Adrenal gland (tissue), 5 donors: Measurements from ENCODE around the gene KIR3DL3.
"Not testable (repeated sequence)": the region's sequence is repeated elsewhere in the genome, so short reads cannot be mapped to it uniquely, and the experiment has no call there.

Source experiments
- POLR2A ChIP-seq, 2 donors: fragments of 450-650 bp; IDR thresholded peaks; one replicate each; pipeline ENCODE4 v1.6.1; 2017; ENCODE audit warnings: antibody characterized with exemption in 2 of 2, mild to moderate bottlenecking in 2 of 2, moderate library complexity in 1 of 2
- TF ChIP-seq, protein P1 (sequence below), 6 experiments: fragments of 450-650 bp in 4 of 6; fragments of 200-600 bp in 2 of 6; sonication (generic) in 1 of 6; IDR thresholded peaks; 1 replicate in 5 of 6; 2 replicates in 1 of 6; pipeline versions ENCODE4 v1.5.1 to v1.8.0; 2016 to 2021; ENCODE audit warnings: antibody characterized with exemption in 6 of 6, mild to moderate bottlenecking in 2 of 6, moderate library complexity in 1 of 6
- donor health status: DM: no; HTN: no; CAD: no.

- TF ChIP-seq, protein P1, sequence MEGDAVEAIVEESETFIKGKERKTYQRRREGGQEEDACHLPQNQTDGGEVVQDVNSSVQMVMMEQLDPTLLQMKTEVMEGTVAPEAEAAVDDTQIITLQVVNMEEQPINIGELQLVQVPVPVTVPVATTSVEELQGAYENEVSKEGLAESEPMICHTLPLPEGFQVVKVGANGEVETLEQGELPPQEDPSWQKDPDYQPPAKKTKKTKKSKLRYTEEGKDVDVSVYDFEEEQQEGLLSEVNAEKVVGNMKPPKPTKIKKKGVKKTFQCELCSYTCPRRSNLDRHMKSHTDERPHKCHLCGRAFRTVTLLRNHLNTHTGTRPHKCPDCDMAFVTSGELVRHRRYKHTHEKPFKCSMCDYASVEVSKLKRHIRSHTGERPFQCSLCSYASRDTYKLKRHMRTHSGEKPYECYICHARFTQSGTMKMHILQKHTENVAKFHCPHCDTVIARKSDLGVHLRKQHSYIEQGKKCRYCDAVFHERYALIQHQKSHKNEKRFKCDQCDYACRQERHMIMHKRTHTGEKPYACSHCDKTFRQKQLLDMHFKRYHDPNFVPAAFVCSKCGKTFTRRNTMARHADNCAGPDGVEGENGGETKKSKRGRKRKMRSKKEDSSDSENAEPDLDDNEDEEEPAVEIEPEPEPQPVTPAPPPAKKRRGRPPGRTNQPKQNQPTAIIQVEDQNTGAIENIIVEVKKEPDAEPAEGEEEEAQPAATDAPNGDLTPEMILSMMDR (IDR thresholded peaks at IDR 0.05), result not testable (repeated sequence)
- not testable (repeated sequence) for TF ChIP-seq POLR2A (IDR thresholded peaks at IDR 0.05)
These were observed 51.0 kb downstream of the KIR3DL3 start for GRCh38 chr19:54775095-54775815.
